GM12878 (cell line): ENCODE data around the gene HEBP1. TPM values are rescaled to one million over a fixed set of nuclear protein-coding genes. Genes with fewer than 3 reads are reported as not detected.

ENCODE experiments used
- ATAC-seq: fragments of 200-7000 bp; cut with Tn5 transposase; 3 replicates; pipeline ENCODE4 v1.9.1; 2020; ENCODE audit warnings: mild to moderate bottlenecking, moderate library complexity
- Bru-seq: library from RNA; stranded (reverse); fragments of 400-500 nt; gene quantifications from one replicate; lab custom pipeline; 2021; lab: Mats Ljungman, UMichigan
- BruChase-seq, 2 experiments: library from RNA; stranded (reverse); fragments of 400-500 nt; gene quantifications; one replicate each; lab custom pipeline; 2021; lab: Mats Ljungman, UMichigan
- BruUV-seq: library from RNA; stranded (reverse); fragments of 400-500 nt; replicated peaks from 2 replicates; lab custom pipeline; 2021; lab: Mats Ljungman, UMichigan
- CTCF ChIA-PET: fragments of 300-600 bp; sonication (Branson Sonifier 250); formaldehyde crosslinking; extraction: SDS; loops from one replicate; lab custom pipeline; 2021; ENCODE audit warnings: inconsistent platforms; lab: Yijun Ruan, JAX
- POLR2A ChIA-PET: fragments of 350-600 bp; formaldehyde crosslinking; extraction: SDS; loops from one replicate; lab custom pipeline; 2021; ENCODE audit warnings: inconsistent platforms; lab: Charles Lee
- RAD21 ChIA-PET: fragments of 300-600 bp; sonication (Branson Sonifier 250); formaldehyde crosslinking; loops from one replicate; lab custom pipeline; 2023; ENCODE audit warnings: antibody characterized with exemption; ENCODE audit not compliant: unreplicated experiment; lab: Charles Lee
- SMC1A ChIA-PET: fragments of 300-600 bp; sonication (Branson Sonifier 250); formaldehyde crosslinking; loops from one replicate; lab custom pipeline; 2023; ENCODE audit not compliant: unreplicated experiment, uncharacterized antibody; lab: Charles Lee
- DNase-seq: peaks from one replicate; pipeline ENCODE4 v3.0.0-alpha.2; 2011; ENCODE audit warnings: low read depth, low spot score
- FAIRE-seq: peaks from 3 replicates; lab custom pipeline; 2011; peaks lifted over from hg19 to GRCh38; lab: Jason Lieb, UNC
- H2AFZ ChIP-seq: 2 replicates; pipeline ENCODE4 v1.6.0; 2011; ENCODE audit warnings: low read depth, low read length, control low read depth; ENCODE audit not compliant: control insufficient read depth
- H3K27ac ChIP-seq: 2 replicates; pipeline ENCODE4 v1.5.1; 2011; ENCODE audit warnings: control low read depth; ENCODE audit not compliant: control insufficient read depth, insufficient read depth
- H3K27me3 ChIP-seq, 2 experiments: replicated peaks in 1 of 2; 2 replicates each; pipeline versions ENCODE4 v1.6.0 to v1.6.1; 2011; ENCODE audit warnings: low read length in 1 of 2; ENCODE audit not compliant: control insufficient read depth in 2 of 2, insufficient read depth in 2 of 2
- H3K36me3 ChIP-seq, 2 experiments: 2 replicates each; pipeline ENCODE4 v1.5.1; 2011; ENCODE audit warnings: low read length in 1 of 2; ENCODE audit not compliant: control insufficient read depth in 2 of 2, insufficient read depth in 2 of 2
- H3K4me1 ChIP-seq: 2 replicates; pipeline ENCODE4 v1.6.1; 2011; ENCODE audit warnings: mild to moderate bottlenecking, low read length, moderate library complexity, mixed read lengths; ENCODE audit not compliant: control insufficient read depth, insufficient read depth
- H3K4me2 ChIP-seq: 2 replicates; pipeline ENCODE4 v1.6.0; 2011; ENCODE audit warnings: control low read depth; ENCODE audit not compliant: control insufficient read depth, insufficient read depth
- H3K4me3 ChIP-seq: fragments of 200-600 bp; sonication (generic); 2 replicates; pipeline ENCODE4 v1.5.1; 2016
- H3K79me2 ChIP-seq: 2 replicates; pipeline ENCODE4 v1.6.0; 2011; ENCODE audit warnings: low read length; ENCODE audit not compliant: control insufficient read depth, insufficient read depth
- H3K9ac ChIP-seq: 2 replicates; pipeline ENCODE4 v1.8.0; 2011; ENCODE audit warnings: low read length, control low read depth, mixed read lengths; ENCODE audit not compliant: control insufficient read depth, insufficient read depth
- H3K9me3 ChIP-seq: replicated peaks from 3 replicates; pipeline ENCODE4 v1.5.1; 2011; ENCODE audit warnings: mild to moderate bottlenecking, low read length; ENCODE audit not compliant: control insufficient read depth, insufficient read depth
- H4K20me1 ChIP-seq: 2 replicates; pipeline ENCODE4 v1.6.0; 2011; ENCODE audit not compliant: control insufficient read depth, insufficient read depth
- HDGF ChIP-seq: fragments of 450-650 bp; IDR thresholded peaks from 2 replicates; pipeline ENCODE4 v1.6.1; 2016; ENCODE audit warnings: antibody characterized with exemption
- KDM1A ChIP-seq: fragments of 200-600 bp; sonication (generic); IDR thresholded peaks from 2 replicates; pipeline ENCODE4 v1.6.1; 2016; ENCODE audit warnings: borderline replicate concordance
- POLR2A ChIP-seq: IDR thresholded peaks from 2 replicates; pipeline ENCODE4 v1.6.1; 2011; ENCODE audit warnings: low read depth, mild to moderate bottlenecking, low read length
- SUZ12 ChIP-seq: fragments of 200-600 bp; sonication (generic); IDR thresholded peaks from one replicate; pipeline ENCODE4 v1.6.1; 2018; ENCODE audit warnings: antibody characterized with exemption, mild to moderate bottlenecking; ENCODE audit not compliant: unreplicated experiment
- TCF12 ChIP-seq: IDR thresholded peaks from 2 replicates; pipeline ENCODE4 v1.6.1; 2011; ENCODE audit warnings: low read depth, mild to moderate bottlenecking, low read length
- WGBS: methylation state at CpG from one replicate; pipeline ENCODE4 v1.1.6; 2016; ENCODE audit warnings: low lambda C conversion rate; ENCODE audit not compliant: insufficient replicate concordance, insufficient coverage; ENCODE audit errors: missing lambda C conversion rate; 5-methylcytosine and 5-hydroxymethylcytosine counted together
- in situ Hi-C: fragments of 300-500 bp; cut with MboI; formaldehyde crosslinking; loops from 9 replicates; pipeline ENCODE4 v1.14.3; 2018; ENCODE audit warnings: mixed read lengths
- intact Hi-C: fragments of 100-400 bp; cut with micrococcal nuclease; formaldehyde crosslinking; loops from one replicate; pipeline ENCODE4 v1.14.2; 2022; ENCODE audit not compliant: unreplicated experiment
- long read RNA-seq, 2 experiments: library from polyadenylated mRNA; unstranded; transcript quantifications; one replicate each; pipeline ENCODE4 v2.0.0, GENCODE V29; 2019 to 2020
- polyA minus RNA-seq, 3 experiments: library from RNA; depleted of rRNA, polyadenylated mRNA; stranded (reverse); fragments of >200 nt; gene quantifications; 2 replicates each; pipeline ENCODE4 v1.2.3, GENCODE V29; 2011
- polyA plus RNA-seq, 11 experiments: library from polyadenylated mRNA; depleted of rRNA in 4 of 11; unstranded in 6 of 11; stranded (reverse) in 5 of 11; fragments of >200 nt; fragmentation: Nextera tagmentation in 4 of 11; fragmentation: Illumina TruSeq in 1 of 11; extraction: Ambion mirVana in 4 of 11; extraction: Trizol in 1 of 11; gene quantifications; 1 replicate in 1 of 11; 2 replicates in 10 of 11; pipeline versions ENCODE4 v1.2.1 to v1.2.3, GENCODE V29; 2011 to 2016; ENCODE audit warnings: inconsistent platforms in 2 of 11, missing spikeins in 2 of 11, low read depth in 1 of 11
- total RNA-seq, 4 experiments: library from RNA; depleted of rRNA in 3 of 4; stranded (reverse); fragments of >200 nt in 3 of 4; fragmentation: Illumina TruSeq in 1 of 4; extraction: Trizol in 1 of 4; gene quantifications; 2 replicates each; pipeline versions ENCODE4 v1.2.1 to v1.2.3, GENCODE V29; 2013 to 2021
- TF ChIP-seq, protein P1 (sequence below): IDR thresholded peaks from 2 replicates; pipeline ENCODE4 v1.6.1; 2011; ENCODE audit warnings: borderline replicate concordance, low read depth, mild to moderate bottlenecking, moderate library complexity, mixed read lengths, low read length; ENCODE audit not compliant: insufficient read depth; ENCODE audit errors: extremely low read length

HEBP1 gene, protein sequence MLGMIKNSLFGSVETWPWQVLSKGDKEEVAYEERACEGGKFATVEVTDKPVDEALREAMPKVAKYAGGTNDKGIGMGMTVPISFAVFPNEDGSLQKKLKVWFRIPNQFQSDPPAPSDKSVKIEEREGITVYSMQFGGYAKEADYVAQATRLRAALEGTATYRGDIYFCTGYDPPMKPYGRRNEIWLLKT
- total RNA-seq (2013; cell fraction: nucleolus; rRNA removed): not detected in 2 replicates
- total RNA-seq (2014; rRNA removed): not detected in 2 replicates
- total RNA-seq (2014; rRNA removed; fragmentation: Illumina TruSeq; extraction: Trizol): not detected in 2 replicates
- total RNA-seq (2021): 0.18 and 0.37 TPM in 2 replicates
- polyA plus RNA-seq (2011; ENCODE audit: low read depth): 0.42 TPM
- polyA plus RNA-seq (2011; rRNA removed): not detected in 2 replicates
- polyA plus RNA-seq (2011; cell fraction: cytosol; rRNA removed): not detected in 2 replicates
- polyA plus RNA-seq (2011; cell fraction: nucleus; rRNA removed): not detected in 2 replicates
- polyA plus RNA-seq (2012): 0.28 and 0.91 TPM in 2 replicates
- polyA plus RNA-seq (2014; fragmentation: Illumina TruSeq; extraction: Trizol): 0.10 TPM in 1 of 2 replicates, not detected in the other
- polyA plus RNA-seq (2014; fragmentation: Nextera tagmentation; extraction: Ambion mirVana): under 1 TPM in 1 of 2 experiments, not detected in 1; 0.07 TPM
- polyA plus RNA-seq (2014; rRNA removed): not detected in 2 replicates
- polyA plus RNA-seq (2016; fragmentation: Nextera tagmentation; extraction: Ambion mirVana): under 1 TPM; 0.30 to 0.32 TPM
- polyA minus RNA-seq (2011; rRNA and poly(A)+ RNA removed): not detected in 2 replicates
- 2.0 and 2.3 TPM in 2 replicates for polyA minus RNA-seq (2011; cell fraction: cytosol; rRNA and poly(A)+ RNA removed)
- polyA minus RNA-seq (2011; cell fraction: nucleus; rRNA and poly(A)+ RNA removed): 0.77 TPM in 1 of 2 replicates, not detected in the other
- percentile 9 among the genes with signal in this experiment for Bru-seq, nascent RNA
- percentile 7 among the genes with signal in this experiment for BruChase-seq, experiment 1, labeled RNA remaining after a 6-hour chase
- percentile 4 among the genes with signal in this experiment for BruChase-seq, experiment 2, labeled RNA remaining after a 2-hour chase
- long read RNA-seq, experiment 1: 0 reads
- long read RNA-seq, experiment 2: 0 reads

DNA sequence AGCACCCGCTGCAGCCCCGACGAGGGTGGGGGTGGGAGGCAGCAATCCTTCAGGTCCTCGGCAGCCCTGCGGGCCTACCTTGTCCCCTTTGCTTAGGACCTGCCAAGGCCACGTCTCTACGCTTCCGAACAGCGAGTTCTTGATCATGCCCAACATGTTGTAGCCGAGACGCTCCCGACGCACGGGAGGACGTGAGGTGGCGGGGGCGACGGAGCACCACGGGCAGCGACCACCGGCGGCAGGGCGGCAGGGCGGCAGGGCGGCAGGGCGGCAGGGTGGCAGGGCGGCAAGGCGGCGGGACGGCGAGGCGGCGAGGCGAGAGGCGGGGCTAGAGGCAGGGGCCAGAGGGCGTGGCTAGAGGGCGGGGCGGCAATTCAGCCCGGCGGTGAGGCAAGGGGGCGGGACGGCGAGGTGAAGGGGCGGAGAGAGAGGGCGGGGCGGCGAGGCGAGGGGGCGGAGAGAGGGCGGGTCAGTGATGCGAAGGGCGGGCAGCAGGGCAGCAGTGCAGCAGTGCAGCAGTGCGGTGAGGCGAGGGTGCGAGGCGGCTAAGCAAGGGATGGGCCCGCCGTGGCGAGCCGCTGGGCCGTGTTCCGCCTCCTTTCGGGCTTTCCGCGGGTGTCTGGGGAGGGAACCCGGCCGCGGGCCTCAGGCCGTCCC lies at the start of gene HEBP1:
Gene HEBP1, minus strand, starts transcription at position 307 of the 657 bp plus-strand sequence. Its CDS starts 151 bp downstream, at position 156.
- BruUV-seq: no TSS peak
- H3K9me3 ChIP-seq: no peaks in the 10 kb centered on the region; the same call in 2 of the 3 replicates
- H3K4me1 ChIP-seq: peaks cover 8% of the 10 kb centered on the region
- DNase-seq (peak; percentile 16), ATAC-seq (peak; percentile 97)
- WGBS: 6% methylated on average over 36 of the region's 69 CpGs
- ChIA-PET RAD21 (no interaction called here), CTCF (no interaction called here)
- H3K27me3 ChIP-seq: peaks cover 12% of the 10 kb centered on the region in 2 experiments
- H3K79me2 ChIP-seq: no peaks in the 10 kb centered on the region
- H3K27ac ChIP-seq: no peak within 1 kb of the TSS
- no peak within 1 kb of the TSS for H3K9ac ChIP-seq
- intact Hi-C loops (no loop called here), in situ Hi-C loops (no loop called here)
- peak; percentile 29 for TF ChIP-seq SUZ12
- TF ChIP-seq TCF12: peak; percentile 41; the same call in 1 of the 2 replicates
- peak; percentile 52; the same call in 1 of the 2 replicates for TF ChIP-seq POLR2A
- TF ChIP-seq, protein P1, sequence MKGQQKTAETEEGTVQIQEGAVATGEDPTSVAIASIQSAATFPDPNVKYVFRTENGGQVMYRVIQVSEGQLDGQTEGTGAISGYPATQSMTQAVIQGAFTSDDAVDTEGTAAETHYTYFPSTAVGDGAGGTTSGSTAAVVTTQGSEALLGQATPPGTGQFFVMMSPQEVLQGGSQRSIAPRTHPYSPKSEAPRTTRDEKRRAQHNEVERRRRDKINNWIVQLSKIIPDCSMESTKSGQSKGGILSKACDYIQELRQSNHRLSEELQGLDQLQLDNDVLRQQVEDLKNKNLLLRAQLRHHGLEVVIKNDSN: no peak
- TF ChIP-seq KDM1A: no peak
- no peak for TF ChIP-seq HDGF
- TF ChIP-seq, all 136 proteins: peak for 3
- Histone ChIP-seq H4K20me1 (no peaks in the 10 kb centered on the region; the same call in 1 of the 2 replicates), H3K4me3 (peak within 1 kb of the TSS; percentile 54; the same call in 1 of the 2 replicates), H2AFZ (peak within 1 kb of the TSS; percentile 59), H3K4me2 (peak within 1 kb of the TSS; percentile 88), H3K36me3 (no peaks in the 10 kb centered on the region)
- peak; percentile 31 for FAIRE-seq
- SMC1A ChIA-PET: no interaction called here
- POLR2A ChIA-PET: no interaction called here
